Nephron progenitor cell (in vitro differentiated cells): ENCODE results near the gene CDK4.

ENCODE experiments used
- DNase-seq: peaks from one replicate; pipeline ENCODE4 v3.0.0; 2021
- H3K27ac Mint-ChIP-seq: 2 replicates; pipeline ENCODE4 v1.8.0; 2021; ENCODE audit warnings: mild to moderate bottlenecking, moderate library complexity, mixed read lengths
- H3K27me3 Mint-ChIP-seq: 2 replicates; pipeline ENCODE4 v1.8.0; 2021; ENCODE audit warnings: mild to moderate bottlenecking, low read depth, mixed read lengths; ENCODE audit not compliant: poor library complexity
- H3K36me3 Mint-ChIP-seq: 2 replicates; pipeline ENCODE4 v1.8.0; 2021; ENCODE audit warnings: low read depth, mixed read lengths
- H3K4me1 Mint-ChIP-seq: 2 replicates; pipeline ENCODE4 v1.8.0; 2021; ENCODE audit warnings: mixed read lengths
- H3K4me3 Mint-ChIP-seq: 2 replicates; pipeline ENCODE4 v1.8.0; 2021; ENCODE audit warnings: mild to moderate bottlenecking, moderate library complexity, mixed read lengths
- H3K9me3 Mint-ChIP-seq: 2 replicates; pipeline ENCODE4 v1.8.0; 2021; ENCODE audit warnings: mild to moderate bottlenecking, moderate library complexity, mixed read lengths
- TF ChIP-seq, protein P1 (sequence below): fragments of 200-600 bp; sonication (generic); IDR thresholded peaks from 2 replicates; pipeline ENCODE4 v1.5.0; 2021; ENCODE audit warnings: antibody characterized with exemption

Gene CDK4

DNA sequence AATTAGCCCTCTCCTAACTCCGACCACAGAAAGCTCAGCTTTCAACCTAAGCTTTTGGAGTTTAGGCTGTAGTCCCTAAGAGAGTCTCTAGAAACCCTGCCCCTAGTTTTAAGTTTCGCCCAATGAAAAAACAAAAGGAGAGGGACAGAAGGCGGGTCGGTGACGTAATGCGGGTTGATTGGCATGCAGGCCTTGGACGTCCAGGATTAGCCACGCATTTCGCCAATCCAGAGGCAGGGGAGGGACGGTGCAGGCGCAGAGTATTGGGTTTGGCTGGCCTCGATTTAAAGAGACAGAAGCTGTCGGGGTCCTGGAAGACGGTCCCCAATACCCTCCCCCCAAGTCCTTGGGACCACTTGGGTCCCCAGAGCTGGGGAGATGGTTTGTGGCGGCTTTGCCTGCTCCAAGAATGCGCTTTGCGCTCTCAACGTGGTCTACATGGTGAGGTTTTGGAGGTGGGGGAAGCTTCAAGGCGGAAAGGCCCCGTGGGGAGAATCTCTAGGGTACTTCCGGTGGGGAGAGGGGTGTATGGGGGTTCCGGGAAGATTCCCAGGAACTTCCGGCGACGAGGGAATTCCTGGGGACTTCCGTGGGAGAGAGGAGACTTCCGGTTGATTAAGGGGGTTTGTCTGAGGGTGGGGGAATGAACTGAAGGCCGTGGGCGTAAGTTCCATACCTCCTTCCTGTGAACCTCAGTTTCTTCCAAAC, 7.2 kb downstream of the CDK4 start, which contains the start of gene TSPAN31:
TSPAN31 (plus strand) TSS at position 263 of the 708 bp plus-strand sequence; CDS start at position 379, 116 bp downstream.
- TF ChIP-seq, protein P1, sequence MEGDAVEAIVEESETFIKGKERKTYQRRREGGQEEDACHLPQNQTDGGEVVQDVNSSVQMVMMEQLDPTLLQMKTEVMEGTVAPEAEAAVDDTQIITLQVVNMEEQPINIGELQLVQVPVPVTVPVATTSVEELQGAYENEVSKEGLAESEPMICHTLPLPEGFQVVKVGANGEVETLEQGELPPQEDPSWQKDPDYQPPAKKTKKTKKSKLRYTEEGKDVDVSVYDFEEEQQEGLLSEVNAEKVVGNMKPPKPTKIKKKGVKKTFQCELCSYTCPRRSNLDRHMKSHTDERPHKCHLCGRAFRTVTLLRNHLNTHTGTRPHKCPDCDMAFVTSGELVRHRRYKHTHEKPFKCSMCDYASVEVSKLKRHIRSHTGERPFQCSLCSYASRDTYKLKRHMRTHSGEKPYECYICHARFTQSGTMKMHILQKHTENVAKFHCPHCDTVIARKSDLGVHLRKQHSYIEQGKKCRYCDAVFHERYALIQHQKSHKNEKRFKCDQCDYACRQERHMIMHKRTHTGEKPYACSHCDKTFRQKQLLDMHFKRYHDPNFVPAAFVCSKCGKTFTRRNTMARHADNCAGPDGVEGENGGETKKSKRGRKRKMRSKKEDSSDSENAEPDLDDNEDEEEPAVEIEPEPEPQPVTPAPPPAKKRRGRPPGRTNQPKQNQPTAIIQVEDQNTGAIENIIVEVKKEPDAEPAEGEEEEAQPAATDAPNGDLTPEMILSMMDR, result no peak
- H3K27me3 Mint-ChIP-seq, result peaks cover 48% of the 10 kb centered on the region
- H3K36me3 Mint-ChIP-seq, result peaks cover 42% of the 10 kb centered on the region
- peaks cover 23% of the 10 kb centered on the region for H3K4me1 Mint-ChIP-seq
- peak within 1 kb of the TSS; percentile 95 for H3K4me3 Mint-ChIP-seq
- peak; percentile 94 for DNase-seq
- H3K27ac Mint-ChIP-seq, result peak within 1 kb of the TSS; percentile 98
- H3K9me3 Mint-ChIP-seq, result no peaks in the 10 kb centered on the region

DNA sequence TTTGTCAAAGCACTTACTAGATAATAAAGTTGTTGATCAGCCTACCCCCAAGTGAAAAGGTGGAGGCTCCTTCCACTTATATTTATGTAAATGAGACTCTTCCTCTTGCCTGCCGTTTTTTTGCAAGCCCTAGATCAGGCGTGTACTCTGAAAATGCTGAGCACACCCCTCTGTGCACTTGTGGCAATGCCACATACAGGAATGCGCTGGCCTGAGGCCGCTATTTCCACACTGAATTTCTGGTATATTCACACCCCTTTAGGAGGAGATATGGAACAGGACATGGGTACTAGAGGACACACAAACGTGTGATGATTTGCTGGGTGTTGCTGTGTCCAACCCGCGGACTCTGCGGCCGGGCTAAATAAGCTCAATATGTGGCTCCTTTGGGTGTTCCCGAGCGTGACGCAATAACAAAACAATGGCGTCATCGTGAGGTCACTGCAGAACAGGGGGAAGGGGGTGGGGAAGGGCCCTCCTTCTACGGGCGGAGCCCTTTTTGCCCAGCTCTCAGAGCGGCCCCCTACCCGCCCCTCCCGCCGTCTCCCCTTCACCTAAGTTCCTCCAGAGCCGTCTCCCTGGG, 7.8 kb downstream of the CDK4 start:
- H3K27ac Mint-ChIP-seq, result peak overlapping the region; percentile 98
- peak overlapping the region; percentile 95 for H3K4me3 Mint-ChIP-seq
- H3K36me3 Mint-ChIP-seq, result peaks cover 38% of the 10 kb centered on the region
- H3K4me1 Mint-ChIP-seq, result peaks cover 26% of the 10 kb centered on the region
- H3K27me3 Mint-ChIP-seq, result peaks cover 55% of the 10 kb centered on the region
- DNase-seq, result peak; percentile 72
- H3K9me3 Mint-ChIP-seq, result no peaks in the 10 kb centered on the region
- TF ChIP-seq, protein P1, result no peak

DNA sequence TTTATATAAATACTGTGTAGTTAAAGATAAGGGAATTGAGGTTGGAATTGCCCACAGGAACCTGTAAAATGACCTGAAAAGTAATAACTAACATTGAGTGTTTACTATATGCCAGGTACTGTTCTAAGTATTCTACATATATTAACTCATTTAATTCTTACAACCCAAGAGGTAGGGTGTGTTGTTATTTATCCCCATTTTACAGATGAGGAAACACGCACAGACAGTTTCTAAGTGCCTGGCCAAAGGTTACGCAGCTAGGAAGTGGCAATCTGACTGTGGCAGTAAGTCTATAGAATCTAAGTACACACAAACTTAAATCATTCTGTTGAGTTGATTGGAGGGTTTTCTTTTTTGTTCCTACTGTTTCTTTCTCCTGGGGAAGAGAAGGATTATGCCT, 8.3 kb downstream of the CDK4 start:
- no peak for DNase-seq
- H3K27me3 Mint-ChIP-seq, result peaks cover 60% of the 10 kb centered on the region
- peaks cover 33% of the 10 kb centered on the region for H3K36me3 Mint-ChIP-seq
- H3K9me3 Mint-ChIP-seq, result no peaks in the 10 kb centered on the region
- peaks cover 31% of the 10 kb centered on the region for H3K4me1 Mint-ChIP-seq
- no peak overlapping the region for H3K27ac Mint-ChIP-seq
- TF ChIP-seq, protein P1, result no peak
- peak overlapping the region; percentile 95 for H3K4me3 Mint-ChIP-seq

DNA sequence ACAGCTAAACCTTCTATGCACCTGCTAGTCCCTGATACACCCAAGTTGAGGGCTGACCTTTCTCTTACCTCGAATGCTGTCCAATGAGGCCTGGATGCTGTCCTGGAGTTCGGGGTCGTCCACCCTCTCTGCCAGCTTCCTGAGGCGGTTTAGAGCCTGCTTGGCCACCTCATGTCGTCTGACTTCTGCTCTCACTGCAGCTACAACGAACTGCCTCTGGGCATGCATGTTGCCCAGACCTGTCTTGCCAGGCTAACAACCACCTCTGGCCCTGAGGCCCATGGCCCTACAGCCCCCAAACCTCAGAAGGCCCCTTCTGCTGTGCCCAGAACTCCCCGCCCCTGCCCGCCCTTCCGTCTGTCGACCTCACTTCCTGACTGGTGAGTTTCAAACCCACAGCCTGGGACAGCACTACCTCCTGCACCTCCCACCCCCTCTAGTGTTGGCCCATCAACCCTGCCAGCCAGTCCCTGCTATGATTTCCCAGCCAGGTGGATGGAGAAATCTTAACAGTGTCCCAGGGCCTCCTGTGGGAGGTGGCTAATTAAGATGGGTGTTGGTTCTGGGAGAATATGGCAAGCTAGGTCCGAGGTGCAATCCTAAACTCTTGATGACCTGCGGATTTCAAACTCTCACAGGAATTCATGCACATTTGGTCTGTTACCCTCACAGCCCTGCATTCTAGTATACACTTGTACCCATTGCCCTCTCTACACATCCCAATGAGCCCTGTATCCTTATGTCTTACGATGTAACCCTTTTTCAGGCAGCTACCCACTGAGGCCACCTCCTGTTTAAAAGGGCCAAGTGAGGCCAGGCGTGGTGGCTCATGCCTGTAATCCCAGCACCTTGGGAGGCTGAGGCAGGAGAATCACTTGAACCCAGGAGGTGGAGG, 10.0 kb downstream of the CDK4 start:
- DNase-seq, result no peak
- no peak overlapping the region for H3K27ac Mint-ChIP-seq
- H3K27me3 Mint-ChIP-seq, result peaks cover 75% of the 10 kb centered on the region
- no peaks in the 10 kb centered on the region for H3K9me3 Mint-ChIP-seq
- TF ChIP-seq, protein P1, result no peak
- H3K4me3 Mint-ChIP-seq, result no peak overlapping the region
- peaks cover 31% of the 10 kb centered on the region for H3K4me1 Mint-ChIP-seq
- peaks cover 16% of the 10 kb centered on the region for H3K36me3 Mint-ChIP-seq

DNA sequence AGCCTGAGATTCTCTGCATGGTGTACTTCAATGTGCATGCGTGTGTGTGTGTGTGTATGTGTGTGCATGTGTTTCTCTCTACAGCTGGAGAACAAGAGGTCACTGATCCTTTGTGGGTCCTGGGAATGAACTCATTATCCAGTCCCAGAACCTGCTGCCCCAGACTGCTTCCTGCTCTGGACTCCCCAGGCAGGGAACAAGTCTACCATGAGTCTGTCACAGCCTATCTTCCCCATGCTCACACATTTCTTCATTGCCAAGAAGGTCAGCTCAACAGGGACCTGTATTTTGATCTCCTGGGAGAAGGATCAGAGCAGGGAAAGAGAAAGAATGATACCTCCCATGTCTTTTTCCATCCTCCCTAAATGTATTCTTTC, 10.7 kb downstream of the CDK4 start:
- Mint-ChIP-seq H3K9me3 (peaks cover 6% of the 10 kb centered on the region), H3K36me3 (peaks cover 9% of the 10 kb centered on the region), H3K27ac (no peak overlapping the region), H3K4me1 (peaks cover 36% of the 10 kb centered on the region), H3K27me3 (peaks cover 82% of the 10 kb centered on the region), H3K4me3 (no peak overlapping the region)
- TF ChIP-seq, protein P1, result no peak
- DNase-seq, result no peak
